A673 (cell line): Measurements from ENCODE around the gene MMEL1. TPM values are rescaled to one million over a fixed set of nuclear protein-coding genes. Genes with fewer than 3 reads are reported as not detected.

Source experiments
- BruUV-seq: library from RNA; stranded (reverse); fragments of 400-500 nt; replicated peaks from 2 replicates; lab custom pipeline; 2021; lab: Mats Ljungman, UMichigan
- CTCF ChIA-PET: fragments of 300-600 bp; sonication (Branson Sonifier 250); formaldehyde crosslinking; loops from one replicate; lab custom pipeline; 2022; ENCODE audit warnings: antibody characterized with exemption; lab: Charles Lee
- POLR2A ChIA-PET: fragments of 300-600 bp; sonication (Branson Sonifier 250); formaldehyde crosslinking; loops from one replicate; lab custom pipeline; 2022; ENCODE audit warnings: antibody characterized with exemption; ENCODE audit not compliant: low non-redundant PET; lab: Charles Lee
- DNase-seq: peaks from one replicate; pipeline ENCODE4 v3.0.0-alpha.2; 2015; ENCODE audit warnings: low spot score
- H3K27ac ChIP-seq: fragments of 200-600 bp; sonication (generic); 2 replicates; pipeline ENCODE4 v1.5.1; 2016; ENCODE audit warnings: mixed run types, low read depth, mild to moderate bottlenecking, mixed read lengths, antibody characterized with exemption, low read length; ENCODE audit not compliant: poor library complexity, severe bottlenecking
- H3K27me3 ChIP-seq: fragments of 200-600 bp; sonication (generic); replicated peaks from 2 replicates; pipeline ENCODE4 v1.6.1; 2017; ENCODE audit warnings: mixed run types, low read depth, mild to moderate bottlenecking, mixed read lengths, antibody characterized with exemption, low read length; ENCODE audit not compliant: insufficient read depth, poor library complexity
- H3K36me3 ChIP-seq: fragments of 200-600 bp; sonication (generic); 2 replicates; pipeline ENCODE4 v1.6.1; 2016; ENCODE audit warnings: mixed run types, mild to moderate bottlenecking, mixed read lengths, antibody characterized with exemption, low read length; ENCODE audit not compliant: insufficient read depth, poor library complexity, severe bottlenecking
- H3K4me1 ChIP-seq: fragments of 200-600 bp; sonication (generic); 2 replicates; pipeline ENCODE4 v1.6.1; 2017; ENCODE audit warnings: mixed run types, mild to moderate bottlenecking, mixed read lengths, antibody characterized with exemption, low read length; ENCODE audit not compliant: insufficient read depth, poor library complexity, severe bottlenecking
- H3K4me3 ChIP-seq: fragments of 200-600 bp; sonication (generic); 2 replicates; pipeline ENCODE4 v1.5.1; 2016; ENCODE audit warnings: low read depth, mixed run types, mild to moderate bottlenecking, mixed read lengths, low read length; ENCODE audit not compliant: poor library complexity, severe bottlenecking
- H3K9me3 ChIP-seq: fragments of 200-600 bp; sonication (generic); 2 replicates; pipeline ENCODE4 v1.6.1; 2016; ENCODE audit warnings: mixed run types, low read depth, mild to moderate bottlenecking, mixed read lengths, antibody characterized with exemption, low read length; ENCODE audit not compliant: poor library complexity, severe bottlenecking
- CTCF ChIP-seq: fragments of 300-800, 200-600 bp; sonication (generic); conservative IDR thresholded peaks from 2 replicates; pipeline ENCODE4 v1.5.1; 2017; ENCODE audit warnings: low read depth, mild to moderate bottlenecking, antibody characterized with exemption, low read length, moderate library complexity, mixed read lengths
- EZH2 ChIP-seq: fragments of 200-600 bp; sonication (generic); IDR thresholded peaks from 2 replicates; pipeline ENCODE4 v1.6.1; 2017; ENCODE audit warnings: borderline replicate concordance, low read depth, mild to moderate bottlenecking, mixed read lengths, antibody characterized with exemption, low read length; ENCODE audit not compliant: poor library complexity, severe bottlenecking
- intact Hi-C: fragments of 100-400 bp; cut with micrococcal nuclease; formaldehyde crosslinking; loops from one replicate; pipeline ENCODE4 v1.10.0; 2022; ENCODE audit not compliant: unreplicated experiment
- total RNA-seq: library from RNA; stranded (reverse); gene quantifications from 2 replicates; pipeline ENCODE4 v1.2.3, GENCODE V29; 2021

The MMEL1 gene
- total RNA-seq, 1 experiment from 2014 or later = not detected

- H3K4me1 ChIP-seq = no peaks in the 10 kb centered on the region
- DNase-seq = no peak
- no peaks in the 10 kb centered on the region for H3K9me3 ChIP-seq
- H3K27ac ChIP-seq = no peak overlapping the region
- BruUV-seq = no TSS peak
- no peaks in the 10 kb centered on the region for H3K36me3 ChIP-seq
- ChIA-PET CTCF (no interaction called here), POLR2A (no interaction called here)
- peaks cover 3% of the 10 kb centered on the region for H3K27me3 ChIP-seq
- intact Hi-C loops = no loop called here
- TF ChIP-seq CTCF = no peak
- no peak for TF ChIP-seq EZH2
- H3K4me3 ChIP-seq = no peak overlapping the region
These were observed 68.6 kb downstream of the MMEL1 start for GRCh38 chr1:2564006-2564814.

DNA sequence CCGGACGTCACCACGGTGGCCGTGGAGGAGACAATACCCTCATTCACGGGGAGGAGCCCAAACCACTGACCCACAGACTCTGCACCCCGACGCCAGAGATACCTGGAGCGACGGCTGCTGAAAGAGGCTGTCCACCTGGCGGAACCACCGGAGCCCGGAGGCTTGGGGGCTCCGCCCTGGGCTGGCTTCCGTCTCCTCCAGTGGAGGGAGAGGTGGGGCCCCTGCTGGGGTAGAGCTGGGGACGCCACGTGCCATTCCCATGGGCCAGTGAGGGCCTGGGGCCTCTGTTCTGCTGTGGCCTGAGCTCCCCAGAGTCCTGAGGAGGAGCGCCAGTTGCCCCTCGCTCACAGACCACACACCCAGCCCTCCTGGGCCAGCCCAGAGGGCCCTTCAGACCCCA, 69.6 kb downstream of the MMEL1 start:
- CTCF ChIA-PET = no interaction called here
- intact Hi-C loops = no loop called here
- POLR2A ChIA-PET = no interaction called here
- TF ChIP-seq CTCF (no peak), EZH2 (no peak)
- no peak overlapping the region for H3K4me3 ChIP-seq
- BruUV-seq = no TSS peak
- H3K27me3 ChIP-seq = peaks cover 3% of the 10 kb centered on the region
- no peaks in the 10 kb centered on the region for H3K36me3 ChIP-seq
- no peak for DNase-seq
- H3K27ac ChIP-seq = no peak overlapping the region
- no peaks in the 10 kb centered on the region for H3K9me3 ChIP-seq
- H3K4me1 ChIP-seq = no peaks in the 10 kb centered on the region

- Histone ChIP-seq H3K4me1 (no peaks in the 10 kb centered on the region), H3K36me3 (no peaks in the 10 kb centered on the region), H3K9me3 (no peaks in the 10 kb centered on the region), H3K27me3 (peaks cover 3% of the 10 kb centered on the region), H3K4me3 (no peak overlapping the region), H3K27ac (no peak overlapping the region)
- peak; percentile 28; the same call in 1 of the 2 replicates for TF ChIP-seq CTCF
- TF ChIP-seq EZH2 = no peak
- intact Hi-C loops = no loop called here
- ChIA-PET CTCF (no interaction called here), POLR2A (no interaction called here)
- BruUV-seq = no TSS peak
- DNase-seq = no peak
These were observed 70.6 kb downstream of the MMEL1 start for GRCh38 chr1:2561898-2562895.
